GDM1 (cell line): ENCODE measurements around the gene SPINK7.
"Not testable (repeated sequence)": the region's sequence is repeated elsewhere in the genome, so short reads cannot be mapped to it uniquely, and the experiment has no call there.

Source experiments
- DNase-seq: peaks from one replicate; lab custom pipeline; 2025; lab: John Stamatoyannopoulos, UW

SPINK7 gene

DNA sequence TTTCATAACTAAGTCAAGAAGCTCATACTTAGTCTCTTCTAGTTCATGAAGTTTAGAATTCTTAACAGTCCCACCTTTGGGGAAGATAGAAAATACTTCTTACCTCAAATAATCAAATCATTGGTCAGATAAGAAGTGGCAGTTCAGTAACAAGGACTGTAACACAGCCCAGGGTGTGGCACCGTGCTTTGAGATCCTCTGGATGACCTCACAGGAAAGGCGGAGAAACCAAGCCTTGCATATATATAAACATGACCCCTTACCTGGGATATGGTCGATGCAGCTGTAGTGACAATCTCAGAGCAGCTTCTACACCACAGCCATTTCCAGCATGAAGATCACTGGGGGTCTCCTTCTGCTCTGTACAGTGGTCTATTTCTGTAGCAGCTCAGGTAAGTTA, at the start of gene SPINK7:
Gene SPINK7 (plus strand): TSS at position 271 of the 400 bp plus-strand sequence. CDS start 61 bp downstream, at position 332.
- no peak for DNase-seq

DNA sequence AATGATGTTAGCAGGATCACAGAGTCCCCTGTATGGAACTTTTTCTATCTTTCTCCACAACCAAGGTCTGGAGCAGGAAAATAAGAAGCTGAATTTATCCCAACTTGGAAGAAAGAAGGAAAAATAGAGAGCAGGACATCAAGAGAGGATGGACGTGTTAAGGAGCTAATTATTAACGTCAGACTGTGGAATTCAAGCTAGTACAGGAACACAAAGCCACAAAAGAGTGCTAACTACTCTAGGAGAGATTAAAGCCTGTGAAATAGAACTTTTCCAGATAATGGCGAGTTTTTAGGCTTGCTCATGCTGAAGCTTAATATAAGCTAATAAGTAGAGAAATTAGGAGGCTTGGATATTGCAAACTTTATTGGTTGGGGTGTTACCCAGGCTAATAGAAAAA, 44.3 kb upstream of the SPINK7 start:
- no peak for DNase-seq

DNA sequence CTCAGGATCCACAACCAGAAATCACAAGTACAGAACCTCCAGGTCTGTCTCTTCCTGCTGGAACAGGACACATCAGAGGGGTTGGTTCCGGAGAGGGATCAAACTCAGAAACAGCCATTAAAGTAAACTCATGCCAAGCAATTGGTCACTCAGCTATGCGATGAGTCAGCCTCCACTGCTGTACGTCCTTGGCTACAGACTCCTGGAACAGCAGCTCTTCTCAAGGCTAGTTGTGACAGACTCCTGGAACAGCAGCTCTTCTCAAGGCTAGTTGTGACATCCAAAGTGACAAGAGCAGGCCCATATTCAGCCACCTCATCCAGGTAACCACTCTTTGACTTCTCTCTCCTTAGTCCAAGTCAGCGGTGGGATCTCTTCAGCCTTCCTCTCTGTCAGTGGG, 43.7 kb upstream of the SPINK7 start, which contains the start of gene SPINK13:
Gene SPINK13 (plus strand): TSS at position 229 of the 400 bp plus-strand sequence. CDS start 1,279 bp downstream, outside the sequence.
- no peak for DNase-seq

DNA sequence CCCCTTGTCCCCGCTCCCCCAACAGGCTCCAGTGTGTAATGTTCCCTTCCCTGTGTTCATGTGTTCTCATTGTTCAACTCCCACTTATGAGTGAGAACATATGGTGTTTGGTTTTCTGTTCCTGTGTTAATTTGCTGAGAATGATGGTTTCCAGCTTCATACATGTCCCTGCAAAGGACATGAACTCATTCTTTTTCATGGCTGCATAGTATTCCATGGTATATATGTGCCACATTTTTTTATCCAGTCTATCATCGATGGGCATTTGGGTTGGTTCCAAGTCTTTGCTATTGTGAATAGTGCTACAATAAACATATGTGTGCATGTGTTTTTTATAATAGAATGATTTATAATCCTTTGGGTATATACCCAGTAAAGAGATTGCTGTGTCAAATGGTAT, 37.1 kb upstream of the SPINK7 start:
- DNase-seq: not testable (repeated sequence)

DNA sequence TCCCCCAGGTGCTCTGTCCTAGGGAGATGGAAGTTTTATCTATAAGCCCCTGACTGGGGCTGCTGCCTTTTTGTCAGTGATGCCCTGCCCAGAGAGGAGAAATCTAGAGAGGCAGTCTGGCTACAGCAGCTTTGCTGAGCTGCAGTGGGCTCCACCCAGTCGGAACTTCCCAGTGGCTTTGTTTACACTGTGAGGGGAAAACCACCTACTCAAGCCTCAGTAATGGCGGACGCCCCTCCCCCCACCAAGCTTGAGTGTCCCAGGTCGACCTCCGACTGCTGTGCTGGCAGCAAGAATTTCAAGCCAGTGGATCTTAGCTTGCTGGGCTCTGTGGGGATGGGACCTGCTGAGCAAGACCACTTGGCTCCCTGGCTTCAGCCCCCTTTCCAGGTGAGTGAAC, 31.3 kb upstream of the SPINK7 start:
- DNase-seq: not testable (repeated sequence)

DNA sequence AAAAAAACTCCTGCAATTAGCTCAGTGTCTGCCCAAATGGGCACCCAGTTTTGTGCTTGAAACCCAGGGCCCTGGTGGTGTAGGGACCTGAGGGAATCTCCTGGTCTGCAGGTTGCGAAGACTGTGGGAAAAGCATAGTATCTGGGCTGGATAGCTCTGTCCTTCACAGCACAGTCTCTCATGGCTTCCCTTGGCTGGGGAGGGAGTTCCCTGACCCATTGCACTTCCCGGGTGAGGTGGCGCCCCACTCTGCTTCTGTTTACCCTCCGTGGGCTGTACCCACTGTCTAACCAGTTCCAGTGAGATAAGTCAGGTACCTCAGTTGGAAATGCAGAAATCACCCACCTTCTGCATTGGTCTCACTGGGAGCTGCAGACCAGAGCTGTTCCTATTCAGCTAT, 30.9 kb upstream of the SPINK7 start:
- DNase-seq: not testable (repeated sequence)

DNA sequence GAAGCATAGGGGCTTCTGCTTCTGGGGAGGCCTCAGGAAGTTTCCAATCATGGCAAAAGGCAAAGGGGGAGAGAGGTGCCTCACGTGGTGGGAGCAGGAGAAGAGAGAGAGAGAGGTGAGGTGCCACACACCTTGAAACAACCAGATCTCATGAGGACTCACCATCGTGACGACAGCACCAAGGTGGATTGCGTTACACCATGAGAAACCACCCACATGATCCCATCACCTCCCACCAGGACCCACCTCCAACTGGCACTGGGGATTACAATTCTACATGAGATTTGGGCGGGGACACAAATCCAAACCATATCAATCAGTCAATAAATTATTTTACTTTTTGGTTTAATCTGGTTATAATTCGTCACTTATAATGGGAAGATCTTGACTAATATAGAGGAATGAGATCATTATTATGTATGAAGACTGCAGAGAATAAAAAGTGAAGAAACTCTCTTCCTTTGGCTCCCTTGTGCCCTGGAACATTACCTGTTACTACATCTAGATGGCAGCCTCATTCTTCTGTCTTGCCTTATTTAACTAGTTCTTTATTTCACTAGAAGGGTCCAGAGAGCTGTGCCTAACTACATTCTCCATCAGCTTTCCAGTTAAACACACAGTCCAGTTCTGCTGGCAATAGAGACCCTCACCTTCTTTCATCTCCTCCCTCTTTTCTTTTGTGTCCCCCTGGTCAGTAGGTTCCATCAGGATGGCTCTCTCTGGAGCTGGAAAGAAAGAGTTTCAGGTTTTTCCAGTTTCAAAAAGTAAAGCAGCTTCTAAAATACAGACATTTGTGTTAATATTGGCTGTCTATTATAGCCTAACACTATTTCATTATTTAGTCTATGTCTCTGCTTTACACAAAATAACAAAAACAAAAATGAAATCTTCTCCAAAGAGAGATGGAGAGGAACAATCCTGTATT, 21.7 kb upstream of the SPINK7 start:
- DNase-seq: no peak

DNA sequence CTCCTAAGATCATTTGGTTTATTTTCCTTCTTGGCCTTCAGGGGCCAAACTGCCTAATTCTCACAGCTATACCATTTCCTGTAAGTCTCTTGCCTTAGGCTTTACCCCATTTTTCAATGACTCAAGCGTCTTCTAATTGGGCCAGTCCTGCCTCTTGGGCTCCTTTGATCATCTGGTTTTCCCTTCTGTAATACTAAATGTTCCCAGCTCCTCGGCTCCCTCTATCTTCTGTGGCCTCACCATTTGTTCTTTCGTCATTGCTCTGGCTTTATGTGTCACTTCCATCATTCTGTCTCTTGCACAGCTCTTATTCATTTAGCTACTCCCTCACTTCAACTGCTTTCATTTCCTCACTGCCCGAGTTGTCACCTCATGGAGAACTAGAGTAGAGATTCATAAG, 14.5 kb upstream of the SPINK7 start:
- no peak for DNase-seq

DNA sequence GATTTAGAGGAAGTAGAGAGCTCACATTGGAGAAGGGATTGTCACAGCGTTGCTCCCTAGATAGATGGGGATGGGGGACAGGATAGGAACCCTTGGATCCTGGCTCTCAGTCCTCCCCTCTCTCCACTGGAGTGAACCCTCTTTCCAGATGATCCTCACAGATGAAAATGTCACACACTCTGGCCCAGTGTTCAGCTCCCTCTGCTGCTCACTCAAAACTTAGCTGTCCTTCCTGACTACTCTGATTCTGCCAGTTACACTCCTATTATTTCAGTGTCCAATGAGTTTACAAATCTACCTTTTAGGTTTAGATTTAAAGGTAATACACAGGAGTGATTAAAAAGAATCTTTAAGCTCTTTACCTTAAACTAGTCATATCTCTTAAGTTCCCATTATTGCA, 5.8 kb upstream of the SPINK7 start:
- no peak for DNase-seq

DNA sequence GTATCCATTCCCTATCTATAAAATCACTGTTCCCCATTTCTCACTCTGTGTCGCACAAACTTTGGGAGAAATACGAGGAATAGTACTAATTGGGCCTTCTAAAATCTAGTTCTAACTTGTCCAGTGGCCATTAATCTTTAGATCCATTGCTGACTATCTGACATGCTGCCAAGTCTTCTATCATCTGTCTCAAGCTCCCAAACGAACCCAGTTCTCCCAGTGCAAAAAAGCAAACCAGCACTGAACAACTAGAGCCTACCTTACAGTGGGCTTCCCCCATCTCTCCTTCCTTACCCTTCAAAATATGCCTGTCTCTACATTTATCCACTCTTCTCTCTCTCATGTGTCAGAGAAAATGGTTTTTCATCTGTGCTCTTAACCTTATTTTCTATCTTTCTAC, 3.2 kb upstream of the SPINK7 start:
- no peak for DNase-seq

DNA sequence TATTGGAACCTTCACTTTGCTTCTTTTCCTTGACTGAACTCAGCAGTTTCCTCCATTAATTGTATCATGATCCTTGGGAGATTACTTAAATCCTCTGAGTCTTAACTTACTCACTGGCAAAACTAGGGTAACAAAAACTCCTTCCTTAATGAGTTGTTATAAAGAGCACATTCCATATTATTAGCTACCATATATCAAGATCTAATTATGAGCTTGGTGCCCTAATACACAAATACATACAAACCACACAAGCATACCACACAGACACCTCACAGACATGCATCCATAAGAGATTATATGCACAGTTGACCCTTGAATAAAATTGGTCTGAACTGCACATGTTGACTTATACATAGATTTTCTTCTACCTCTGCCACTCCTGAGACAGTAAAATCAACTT, 2.5 kb upstream of the SPINK7 start:
- DNase-seq: no peak

DNA sequence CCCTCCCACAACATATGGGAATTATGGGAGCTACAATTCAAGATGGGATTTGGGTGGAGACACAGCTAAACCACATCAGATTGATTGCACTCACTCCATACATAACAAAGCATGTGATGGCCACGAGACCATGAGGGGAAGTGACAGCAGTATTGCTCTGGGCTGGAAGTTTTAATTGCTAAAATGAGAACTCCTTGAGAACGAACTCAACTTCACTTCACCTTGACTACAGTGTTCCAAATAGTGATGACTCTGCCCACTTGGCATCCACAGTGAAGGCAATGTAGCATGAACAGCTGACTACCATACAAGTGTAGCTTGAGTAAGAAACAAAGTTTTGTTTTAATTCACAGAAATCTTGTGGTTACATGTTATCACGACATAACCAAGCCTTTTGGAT, 739 bp upstream of the SPINK7 start:
- DNase-seq: no peak

DNA sequence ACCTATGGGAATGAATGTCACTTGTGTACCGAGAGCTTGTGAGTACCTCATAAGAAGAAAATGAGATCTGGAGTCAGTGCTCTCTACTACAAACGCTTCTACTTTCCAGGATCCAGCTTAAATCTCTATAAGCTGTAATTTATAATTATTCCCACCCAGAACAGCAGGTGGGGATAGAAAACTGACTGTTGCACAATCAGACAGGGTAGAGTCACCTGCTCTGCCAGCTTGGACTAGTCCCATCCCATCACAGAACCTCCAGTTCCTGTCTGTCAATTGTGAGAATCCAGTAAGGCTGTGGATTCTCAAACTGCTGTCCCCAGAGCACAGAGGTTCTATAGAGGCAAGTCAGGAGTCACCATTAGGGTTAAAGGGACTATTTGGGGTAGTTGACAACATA, 2.0 kb downstream of the SPINK7 start:
- no peak for DNase-seq

DNA sequence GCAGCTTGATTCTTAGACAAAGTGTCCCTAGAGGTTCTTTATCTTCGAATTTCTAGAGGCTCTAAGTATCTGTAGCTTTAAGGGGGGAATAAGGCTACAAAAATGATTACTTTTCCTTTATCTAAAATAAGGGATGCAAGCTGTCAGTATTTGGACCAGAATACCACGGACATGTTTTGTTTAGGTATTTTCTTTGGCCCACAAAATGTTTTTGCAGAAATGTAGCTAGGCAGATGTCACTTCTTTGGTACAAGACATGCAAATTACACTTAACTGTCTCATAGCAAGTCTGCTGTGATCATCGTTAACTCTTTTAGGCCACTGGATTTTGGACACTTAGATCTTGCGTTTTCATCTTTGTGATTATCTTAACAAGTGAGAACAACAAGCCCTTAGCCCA, 2.5 kb downstream of the SPINK7 start:
- DNase-seq: no peak

DNA sequence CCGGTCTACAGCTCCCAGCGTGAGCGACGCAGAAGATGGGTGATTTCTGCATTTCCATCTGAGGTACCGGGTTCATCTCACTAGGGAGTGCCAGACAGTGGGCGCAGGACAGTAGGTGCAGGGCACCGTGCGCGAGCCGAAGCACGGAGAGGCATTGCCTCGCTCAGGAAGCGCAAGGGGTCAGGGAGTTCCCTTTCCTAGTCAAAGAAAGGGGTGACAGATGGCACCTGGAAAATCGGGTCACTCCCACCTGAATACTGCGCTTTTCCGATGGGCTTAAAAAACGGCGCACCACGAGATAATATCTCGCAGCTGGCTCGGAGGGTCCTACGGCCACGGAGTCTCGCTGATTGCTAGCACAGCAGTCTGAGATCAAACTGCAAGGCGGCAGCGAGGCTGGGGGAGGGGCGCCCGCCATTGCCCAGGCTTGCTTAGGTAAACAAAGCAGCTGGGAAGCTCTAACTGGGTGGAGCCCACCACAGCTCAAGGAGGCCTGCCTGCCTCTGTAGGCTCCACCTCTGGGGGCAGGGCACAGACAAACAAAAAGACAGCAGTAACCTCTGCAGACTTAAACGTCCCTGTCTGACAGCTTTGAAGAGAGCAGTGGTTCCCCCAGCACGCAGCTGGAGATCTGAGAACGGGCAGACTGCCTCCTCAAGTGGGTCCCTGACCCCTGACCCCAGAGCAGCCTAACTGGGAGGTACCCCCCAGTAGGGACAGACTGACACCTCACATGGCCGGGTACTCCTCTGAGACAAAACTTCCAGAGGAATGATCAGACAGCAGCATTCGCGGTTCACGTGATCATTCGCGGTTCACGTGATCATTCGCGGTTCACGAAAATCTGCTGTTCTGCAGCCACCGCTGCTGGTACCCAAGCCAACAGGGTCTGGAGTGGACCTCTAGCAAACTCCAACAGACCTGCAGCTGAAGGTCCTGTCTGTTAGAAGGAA, 8.1 kb downstream of the SPINK7 start:
- not testable (repeated sequence) for DNase-seq

DNA sequence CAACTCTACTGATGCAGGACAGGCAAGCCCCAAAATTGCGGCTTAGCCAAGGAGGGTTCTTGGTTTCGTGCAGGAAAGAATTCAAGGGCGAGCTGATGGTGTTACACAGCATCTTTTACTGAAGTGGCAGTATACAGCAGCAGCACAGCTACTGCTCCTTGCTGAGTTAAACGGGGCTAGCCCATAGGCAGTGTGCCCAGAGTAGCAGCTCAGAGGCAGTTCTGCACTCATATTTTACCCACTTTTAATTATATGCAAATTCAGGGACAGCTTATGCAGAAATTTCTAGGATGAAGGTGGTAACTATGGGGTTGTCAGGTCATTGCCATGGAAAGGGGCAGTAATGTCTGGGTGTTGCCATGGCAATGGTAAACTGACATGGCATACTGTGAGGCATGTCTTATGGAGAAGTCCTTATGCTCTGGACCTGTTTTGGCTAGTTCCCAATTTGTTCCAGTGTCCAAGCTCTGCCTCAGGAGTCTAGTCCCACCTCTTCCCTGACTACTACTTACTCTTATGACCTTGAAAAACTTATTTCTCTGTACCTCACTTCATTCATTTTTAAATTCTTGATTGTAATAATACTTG, 21.1 kb downstream of the SPINK7 start:
- no peak for DNase-seq

DNA sequence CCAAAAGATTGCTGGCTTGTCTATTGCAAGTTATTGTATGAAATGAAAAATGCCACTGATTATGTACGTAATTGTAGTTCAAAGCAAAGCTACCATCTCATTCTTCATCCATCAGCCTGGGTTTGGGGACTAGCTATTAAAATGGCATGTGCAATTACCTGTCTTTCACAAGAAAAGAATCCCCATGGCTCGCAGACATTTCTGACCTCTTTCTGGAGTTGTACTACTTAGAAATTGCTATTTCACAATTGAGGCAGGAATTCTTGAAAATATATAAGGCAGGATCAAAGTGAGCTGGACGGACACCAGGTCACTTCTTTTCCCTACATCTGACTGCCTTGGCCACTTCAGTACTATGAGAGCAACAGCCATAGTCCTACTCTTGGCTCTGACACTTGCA, 23.0 kb downstream of the SPINK7 start, which contains the start of gene SPINK9:
Gene SPINK9 (plus strand): TSS at position 301 of the 400 bp plus-strand sequence. CDS start 55 bp downstream, at position 356.
- no peak for DNase-seq

DNA sequence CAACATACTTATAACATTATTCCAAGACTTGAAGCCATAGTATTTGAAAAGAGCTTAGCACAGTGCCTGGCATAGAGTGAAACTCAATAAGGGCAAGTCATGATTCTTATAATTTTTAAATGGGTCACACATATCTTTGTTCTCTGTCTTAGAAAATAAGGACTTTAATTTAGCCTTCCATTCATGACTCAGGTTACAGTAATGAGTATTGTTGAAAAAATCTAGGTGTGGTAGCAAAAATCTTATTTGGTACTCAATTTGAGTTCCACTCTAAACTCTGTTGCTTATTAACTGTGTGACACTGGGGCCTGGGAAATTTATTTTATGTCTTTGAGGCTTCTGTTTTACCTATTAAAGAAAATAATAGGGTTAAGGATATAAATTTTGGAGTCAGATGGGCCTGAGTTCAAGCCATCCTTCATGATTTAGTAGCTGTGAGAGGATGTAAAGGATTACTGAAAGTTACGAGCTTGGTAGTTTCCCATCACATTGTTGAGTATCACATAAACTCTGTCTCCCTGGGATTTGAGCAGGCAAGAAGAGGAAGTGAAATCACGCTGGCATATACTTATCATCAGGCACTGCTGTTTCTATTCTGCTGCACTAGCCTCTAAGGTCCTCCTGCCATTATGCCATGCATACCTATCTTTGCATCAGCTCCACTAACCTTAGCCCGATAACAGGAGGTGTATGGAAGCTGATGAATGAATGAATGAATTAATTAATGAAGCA, 24.6 kb downstream of the SPINK7 start:
- DNase-seq: no peak

DNA sequence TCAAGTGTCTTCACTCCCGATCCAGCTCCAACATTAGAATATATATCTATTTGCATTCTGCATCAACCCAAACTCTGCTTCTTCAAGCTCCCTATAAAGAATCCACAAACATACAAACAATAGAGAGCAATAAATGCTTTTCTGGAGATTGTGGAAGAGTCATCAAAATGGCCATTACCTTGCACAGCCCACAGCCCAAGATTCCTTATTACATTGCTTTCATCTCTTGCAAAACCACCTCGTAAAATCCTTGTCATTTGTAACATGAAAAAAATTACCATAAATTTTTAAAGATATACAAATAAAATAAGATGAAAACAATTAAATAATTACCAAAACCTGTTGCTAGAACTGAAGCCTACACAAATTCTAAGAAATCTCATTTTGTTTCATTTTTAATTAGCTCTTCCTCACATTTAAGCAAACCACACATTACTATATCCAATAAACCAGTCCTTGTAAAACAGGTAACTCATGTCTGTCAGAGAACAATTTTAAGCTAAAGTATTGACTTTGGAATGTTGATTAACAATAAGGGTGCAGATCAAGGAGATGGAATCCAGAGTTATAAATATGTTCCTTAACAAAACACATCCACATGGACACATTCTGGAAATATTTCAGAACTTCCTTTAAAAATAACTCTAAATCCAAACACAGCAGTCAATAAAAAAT, 30.3 kb downstream of the SPINK7 start:
- DNase-seq: no peak

DNA sequence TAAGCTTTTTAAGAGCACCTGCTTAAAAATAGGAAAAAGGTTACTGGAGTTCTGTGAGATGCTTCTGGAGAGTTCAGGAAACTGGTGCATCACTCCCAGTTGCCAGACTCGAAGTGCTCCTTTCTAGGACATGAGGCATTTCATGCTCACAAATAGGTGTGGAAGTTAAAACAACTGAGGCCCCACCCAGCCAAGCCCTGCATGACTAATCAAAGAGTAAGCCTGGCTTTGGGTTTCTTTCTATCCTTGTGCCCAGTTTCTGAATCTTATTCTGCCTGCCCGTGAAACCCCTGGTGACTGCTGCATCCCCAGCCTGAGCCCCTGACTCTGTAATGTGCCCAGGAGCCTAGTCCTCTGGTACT, 30.8 kb downstream of the SPINK7 start:
- no peak for DNase-seq
